ENCODE data around the gene CD47. TPM values are rescaled to one million over a fixed set of nuclear protein-coding genes. Genes with fewer than 3 reads are reported as not detected.

Gene CD47
- total RNA-seq, 2 experiments from 2014 or later = 58.6 to 104 TPM

DNA sequence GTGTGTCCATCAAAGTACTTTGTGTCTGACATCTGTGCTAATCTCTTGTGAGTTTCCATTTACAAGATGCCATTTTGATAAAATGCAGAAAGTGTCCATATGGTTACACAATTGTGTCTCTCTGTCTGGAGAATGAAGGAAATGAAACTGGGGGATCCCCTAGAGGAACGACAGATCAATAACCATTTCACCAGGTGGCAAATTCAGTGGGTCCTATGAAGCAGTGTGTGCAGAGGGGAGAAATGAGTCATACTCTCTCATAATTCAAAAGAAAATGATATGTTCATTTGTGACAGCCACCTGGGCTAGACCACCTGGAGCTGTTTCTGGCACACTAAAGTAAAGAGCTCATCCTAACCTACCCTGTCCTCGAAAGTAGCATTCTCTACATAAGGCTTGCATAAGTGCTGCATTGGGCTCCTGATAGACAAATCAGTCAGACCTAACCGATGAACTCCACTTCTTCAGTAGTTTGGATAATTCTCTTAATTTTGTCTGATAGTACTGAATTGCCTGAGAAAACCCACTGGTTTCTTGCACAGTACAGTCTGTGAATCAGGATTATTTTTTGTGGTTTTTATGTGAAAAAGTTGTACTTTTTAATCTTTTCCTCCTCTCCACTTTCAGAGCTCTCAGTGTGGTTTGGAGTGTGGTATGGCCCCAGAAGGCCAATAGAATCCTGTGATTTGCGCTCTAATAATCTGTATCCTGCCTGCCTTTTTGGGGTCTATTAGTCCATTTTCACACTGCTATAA lies 10.3 kb upstream of the CD47 start:
- intact Hi-C loops (cut with DNase I, micrococcal nuclease) = loop anchor here (1.0 to 2.0 kb wide), 3 partner anchors 10 to 23 kb away; partner anchors contain the start of gene CD47 (in 2 of the 2)
- H3K9me3 Mint-ChIP-seq (ENCODE audit: low read depth) = no peaks in the 10 kb centered on the region
- CTCF ChIA-PET = interaction anchor here (0.8 to 1.8 kb wide), 3 partner anchors 9 to 23 kb away, joined by 4 to 7 read pairs (median 5); no protein-coding TSS in a partner anchor
- DNase-seq (peak; percentile 59), ATAC-seq (peak; percentile 89)
- POLR2A ChIA-PET = interaction anchor here (0.7 to 1.6 kb wide), 4 partner anchors 12 to 29 kb away, joined by 3 to 6 read pairs (median 4); no protein-coding TSS in a partner anchor
- peak overlapping the region; percentile 55 for H3K27ac Mint-ChIP-seq
- H3K4me1 Mint-ChIP-seq = peaks cover 48% of the 10 kb centered on the region
- H3K4me3 Mint-ChIP-seq = no peak overlapping the region
- no peaks in the 10 kb centered on the region for H3K27me3 Mint-ChIP-seq
- no peaks in the 10 kb centered on the region for H3K36me3 Mint-ChIP-seq (ENCODE audit: low read depth)

DNA sequence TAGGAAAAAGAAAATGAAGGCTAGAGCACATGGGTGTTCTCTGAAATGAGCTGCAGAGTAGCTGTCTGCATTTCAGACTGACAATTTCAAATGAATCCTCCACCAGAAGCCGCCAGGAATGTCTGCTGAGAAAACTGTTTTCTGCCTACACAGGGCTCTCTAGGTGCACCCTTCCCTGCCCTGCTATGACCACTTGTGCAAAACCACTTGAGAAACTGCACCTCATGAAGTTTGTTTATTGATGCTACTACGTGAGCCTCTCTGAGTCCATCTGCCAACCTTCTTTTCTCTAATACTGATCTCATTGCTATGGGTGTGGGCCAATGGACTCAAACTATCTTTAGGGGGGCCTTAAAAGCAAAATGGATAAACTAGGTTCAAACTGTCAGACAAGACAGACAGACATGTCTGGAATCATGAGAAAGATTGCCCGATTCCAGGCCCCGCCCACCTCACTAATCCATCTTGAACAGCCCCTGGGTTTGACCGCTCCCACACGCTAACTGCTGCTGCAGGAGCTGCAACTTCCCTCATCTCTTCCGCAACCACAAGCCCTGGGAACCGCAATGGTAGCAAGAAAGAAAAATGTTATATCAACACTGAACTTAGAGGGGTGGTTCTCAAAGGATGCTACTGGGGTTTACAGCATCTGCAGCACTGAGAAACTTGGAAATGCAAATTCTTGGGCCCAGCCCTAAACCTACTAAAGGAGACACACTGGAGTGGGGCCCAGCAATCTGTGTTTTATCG lies 9.0 kb upstream of the CD47 start:
- ATAC-seq (peak; percentile 2), DNase-seq (peak; percentile 27)
- intact Hi-C loops (cut with DNase I, micrococcal nuclease) = loop anchor here (1.0 to 2.0 kb wide), 2 partner anchors 9 to 17 kb away; partner anchors contain the start of gene CD47 (in 1 of the 2)
- Mint-ChIP-seq H3K27me3 (no peaks in the 10 kb centered on the region), H3K4me3 (no peak overlapping the region), H3K9me3 (ENCODE audit: low read depth) (no peaks in the 10 kb centered on the region), H3K27ac (no peak overlapping the region), H3K4me1 (peaks cover 51% of the 10 kb centered on the region), H3K36me3 (ENCODE audit: low read depth) (no peaks in the 10 kb centered on the region)
- POLR2A ChIA-PET = interaction anchor here (0.6 kb wide), 1 partner anchor 14 kb away, joined by 3 read pairs; no protein-coding TSS in a partner anchor
- CTCF ChIA-PET = interaction anchor here (1.1 kb wide), 2 partner anchors 15 to 21 kb away, joined by 3 read pairs; no protein-coding TSS in a partner anchor

DNA sequence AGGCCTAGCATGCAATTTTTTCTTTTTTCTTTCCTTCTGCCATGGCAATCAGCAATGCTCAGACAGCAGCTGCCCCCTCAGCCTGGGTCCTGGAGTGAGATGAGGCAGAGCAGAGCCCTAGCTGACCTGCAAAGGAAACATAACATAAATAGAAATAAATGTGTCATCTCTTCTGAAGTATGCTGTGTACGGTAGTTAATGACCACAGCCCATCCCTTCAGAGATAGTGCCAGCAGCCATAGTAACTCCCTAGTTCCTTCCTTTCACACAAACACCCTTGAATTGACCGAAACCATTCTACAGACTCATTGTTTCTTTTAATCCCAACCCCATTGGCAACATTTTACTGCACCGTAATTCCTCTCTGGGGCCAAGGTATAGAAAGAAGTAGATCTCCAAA lies 8.4 kb upstream of the CD47 start:
- no peak overlapping the region for H3K27ac Mint-ChIP-seq
- no peaks in the 10 kb centered on the region for H3K36me3 Mint-ChIP-seq (ENCODE audit: low read depth)
- CTCF ChIA-PET = interaction anchor here (0.7 to 1.1 kb wide), 3 partner anchors 16 to 131 kb away, joined by 3 read pairs; no protein-coding TSS in a partner anchor
- intact Hi-C loops (cut with DNase I, micrococcal nuclease) = no loop called here
- H3K4me1 Mint-ChIP-seq = peaks cover 54% of the 10 kb centered on the region
- H3K27me3 Mint-ChIP-seq = no peaks in the 10 kb centered on the region
- H3K9me3 Mint-ChIP-seq (ENCODE audit: low read depth) = no peaks in the 10 kb centered on the region
- no peak overlapping the region for H3K4me3 Mint-ChIP-seq
- DNase-seq = no peak
- POLR2A ChIA-PET = interaction anchor here (0.6 kb wide), 1 partner anchor 13 kb away, joined by 3 read pairs; no protein-coding TSS in a partner anchor
- ATAC-seq = no peak

- H3K4me1 Mint-ChIP-seq = peaks cover 64% of the 10 kb centered on the region
- DNase-seq (no peak), ATAC-seq (no peak)
- H3K27ac Mint-ChIP-seq = no peak overlapping the region
- no peaks in the 10 kb centered on the region for H3K9me3 Mint-ChIP-seq (ENCODE audit: low read depth)
- ChIA-PET CTCF (no interaction called here), POLR2A (no interaction called here)
- H3K27me3 Mint-ChIP-seq = no peaks in the 10 kb centered on the region
- intact Hi-C loops (cut with DNase I, micrococcal nuclease) = no loop called here
- H3K36me3 Mint-ChIP-seq (ENCODE audit: low read depth) = no peaks in the 10 kb centered on the region
- no peak overlapping the region for H3K4me3 Mint-ChIP-seq
These were observed 7.2 kb upstream of the CD47 start for GRCh38 chr3:108098003-108098370.

DNA sequence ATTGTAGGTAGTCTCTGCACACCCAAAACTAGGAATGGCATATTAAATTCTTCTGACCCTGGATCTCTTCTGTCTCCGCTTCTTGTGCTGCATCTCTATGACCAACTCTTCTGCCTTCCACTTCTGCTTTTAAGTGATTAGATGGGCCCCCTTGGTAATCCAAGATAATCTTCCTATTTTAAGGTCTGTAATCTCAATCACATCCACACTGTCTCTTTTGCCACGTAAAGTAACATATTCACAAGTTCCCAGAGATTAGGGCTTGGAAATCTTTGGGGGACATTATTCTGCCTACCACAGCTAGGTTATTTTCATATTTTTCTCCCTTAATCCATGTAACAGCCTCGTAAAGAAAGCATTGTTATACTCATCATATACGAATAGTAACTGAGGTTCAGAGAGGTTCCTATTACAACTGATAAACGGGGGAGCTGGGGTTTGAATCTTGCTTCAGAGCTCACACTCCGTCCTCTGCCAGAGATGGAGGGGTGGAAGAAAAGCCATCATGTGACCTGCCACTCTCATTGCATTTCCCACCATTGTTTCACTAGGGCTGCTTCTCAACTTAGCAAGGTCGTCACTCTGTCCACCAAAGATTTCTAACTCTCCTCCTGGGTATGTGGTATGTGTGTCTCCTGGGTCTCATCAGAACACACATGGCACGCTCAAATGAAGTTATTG lies 6.6 kb upstream of the CD47 start:
- ChIA-PET CTCF (no interaction called here), POLR2A (no interaction called here)
- Mint-ChIP-seq H3K36me3 (ENCODE audit: low read depth) (no peaks in the 10 kb centered on the region), H3K27me3 (no peaks in the 10 kb centered on the region), H3K4me1 (peaks cover 65% of the 10 kb centered on the region), H3K9me3 (ENCODE audit: low read depth) (no peaks in the 10 kb centered on the region), H3K4me3 (no peak overlapping the region), H3K27ac (no peak overlapping the region)
- DNase-seq (no peak), ATAC-seq (no peak)
- intact Hi-C loops (cut with DNase I, micrococcal nuclease) = no loop called here

GRCh38 chr3:108096532-108097321 lies 5.9 kb upstream of the CD47 start:
- H3K4me1 Mint-ChIP-seq = peaks cover 65% of the 10 kb centered on the region
- POLR2A ChIA-PET = interaction anchor here (0.6 kb wide), 1 partner anchor 31 kb away, joined by 3 read pairs; no protein-coding TSS in a partner anchor
- H3K27ac Mint-ChIP-seq = no peak overlapping the region
- H3K4me3 Mint-ChIP-seq = no peak overlapping the region
- DNase-seq = no peak
- intact Hi-C loops (cut with DNase I, micrococcal nuclease) = no loop called here
- peaks cover under 1% of the 10 kb centered on the region for H3K9me3 Mint-ChIP-seq (ENCODE audit: low read depth)
- no peak for ATAC-seq
- CTCF ChIA-PET = no interaction called here
- H3K27me3 Mint-ChIP-seq = no peaks in the 10 kb centered on the region
- peaks cover 1% of the 10 kb centered on the region for H3K36me3 Mint-ChIP-seq (ENCODE audit: low read depth)

- CTCF ChIA-PET = interaction anchor here (1.1 to 2.2 kb wide), 5 partner anchors 11 to 37 kb away, joined by 3 to 7 read pairs (median 6); no protein-coding TSS in a partner anchor
- H3K4me1 Mint-ChIP-seq = peaks cover 41% of the 10 kb centered on the region
- ATAC-seq (peak; percentile 27), DNase-seq (peak; percentile 60)
- peaks cover 11% of the 10 kb centered on the region for H3K36me3 Mint-ChIP-seq (ENCODE audit: low read depth)
- H3K9me3 Mint-ChIP-seq (ENCODE audit: low read depth) = peaks cover 3% of the 10 kb centered on the region
- H3K27ac Mint-ChIP-seq = peak overlapping the region; percentile 98
- H3K4me3 Mint-ChIP-seq = no peak overlapping the region
- intact Hi-C loops (cut with DNase I, micrococcal nuclease) = loop anchor here in 1 of 2 experiments (5.0 kb wide), 2 partner anchors 571 to 729 kb away; partner anchors contain the start of genes BBX and TRAT1
- POLR2A ChIA-PET = interaction anchor here (1.3 to 6.5 kb wide), 3 partner anchors 24 to 40 kb away, joined by 4 to 78 read pairs (median 9); no protein-coding TSS in a partner anchor
- no peaks in the 10 kb centered on the region for H3K27me3 Mint-ChIP-seq
These were observed 2.8 kb upstream of the CD47 start for GRCh38 chr3:108093616-108094015.

- ATAC-seq (no peak), DNase-seq (no peak)
- POLR2A ChIA-PET = interaction anchor here (0.7 to 6.5 kb wide), 5 partner anchors 15 to 59 kb away, joined by 3 to 78 read pairs (median 4); no protein-coding TSS in a partner anchor
- Mint-ChIP-seq H3K9me3 (ENCODE audit: low read depth) (peaks cover 3% of the 10 kb centered on the region), H3K36me3 (ENCODE audit: low read depth) (peaks cover 11% of the 10 kb centered on the region), H3K27me3 (no peaks in the 10 kb centered on the region), H3K27ac (peak overlapping the region; percentile 98), H3K4me1 (peaks cover 40% of the 10 kb centered on the region), H3K4me3 (no peak overlapping the region)
- CTCF ChIA-PET = interaction anchor here (0.6 to 2.2 kb wide), 6 partner anchors 12 to 385 kb away, joined by 3 to 7 read pairs (median 5); no protein-coding TSS in a partner anchor
- intact Hi-C loops (cut with DNase I, micrococcal nuclease) = loop anchor here in 1 of 2 experiments (5.0 kb wide), 2 partner anchors 571 to 729 kb away; partner anchors contain the start of genes BBX and TRAT1
These were observed 2.2 kb upstream of the CD47 start for GRCh38 chr3:108093021-108093420.

GRCh38 chr3:108092501-108092900 lies 1.7 kb upstream of the CD47 start:
- peaks cover 3% of the 10 kb centered on the region for H3K9me3 Mint-ChIP-seq (ENCODE audit: low read depth)
- ATAC-seq (no peak), DNase-seq (no peak)
- H3K36me3 Mint-ChIP-seq (ENCODE audit: low read depth) = peaks cover 14% of the 10 kb centered on the region
- H3K27me3 Mint-ChIP-seq = no peaks in the 10 kb centered on the region
- CTCF ChIA-PET = interaction anchor here (0.6 to 2.2 kb wide), 8 partner anchors 9 to 385 kb away, joined by 3 to 7 read pairs (median 4); no protein-coding TSS in a partner anchor
- peaks cover 40% of the 10 kb centered on the region for H3K4me1 Mint-ChIP-seq
- intact Hi-C loops (cut with DNase I, micrococcal nuclease) = loop anchor here in 1 of 2 experiments (5.0 kb wide), 2 partner anchors 570 to 730 kb away; partner anchors contain the start of genes BBX and TRAT1
- peak overlapping the region; percentile 98 for H3K27ac Mint-ChIP-seq
- POLR2A ChIA-PET = interaction anchor here (0.7 to 6.5 kb wide), 5 partner anchors 15 to 59 kb away, joined by 3 to 78 read pairs (median 4); no protein-coding TSS in a partner anchor
- H3K4me3 Mint-ChIP-seq = no peak overlapping the region
